Stimulated activated CD4-positive, alpha-beta T cell treated with anti-CD3 and anti-CD28 coated beads, Interleukin-12 subunit alpha, Interleukin-12 subunit beta, amount 100 ng/mL, for 48 hours (primary cell): ENCODE measurements around the gene GRIA1.

Experiments
- DNase-seq, 3 donors: peaks; one replicate each; pipeline ENCODE4 v3.0.0-alpha.2; 2020; ENCODE audit warnings: low read depth in 2 of 3, low spot score in 1 of 3

The GRIA1 gene

GRCh38 chr5:153658149-153658548 is 167.7 kb downstream of the GRIA1 start:
- no peak for DNase-seq

GRCh38 chr5:153658606-153659005 is 168.1 kb downstream of the GRIA1 start:
- DNase-seq = no peak

- DNase-seq = no peak
These were observed 168.7 kb downstream of the GRIA1 start for GRCh38 chr5:153659039-153659736.

GRCh38 chr5:153660919-153661318 is 170.4 kb downstream of the GRIA1 start:
- no peak for DNase-seq

GRCh38 chr5:153661897-153662296 is 171.4 kb downstream of the GRIA1 start:
- DNase-seq = no peak

- DNase-seq = no peak
These were observed 179.6 kb downstream of the GRIA1 start for GRCh38 chr5:153670101-153670500.

- no peak for DNase-seq
These were observed 181.3 kb downstream of the GRIA1 start for GRCh38 chr5:153671653-153672346.

GRCh38 chr5:153672347-153673090 is 182.0 kb downstream of the GRIA1 start:
- no peak for DNase-seq

GRCh38 chr5:153674356-153674755 is 183.9 kb downstream of the GRIA1 start:
- DNase-seq = no peak

GRCh38 chr5:153676406-153676805 is 185.9 kb downstream of the GRIA1 start:
- DNase-seq = no peak

- no peak for DNase-seq
These were observed 186.4 kb downstream of the GRIA1 start for GRCh38 chr5:153676821-153677220.

- no peak for DNase-seq
These were observed 188.3 kb downstream of the GRIA1 start for GRCh38 chr5:153678617-153679329.

- DNase-seq = no peak
These were observed 199.8 kb downstream of the GRIA1 start for GRCh38 chr5:153690236-153690635.

- DNase-seq = no peak
These were observed 205.8 kb downstream of the GRIA1 start for GRCh38 chr5:153696256-153696655.

GRCh38 chr5:153699035-153699434 is 208.6 kb downstream of the GRIA1 start:
- no peak for DNase-seq

- DNase-seq = no peak
These were observed 210.5 kb downstream of the GRIA1 start for GRCh38 chr5:153700940-153701339.

GRCh38 chr5:153702265-153702664 is 211.8 kb downstream of the GRIA1 start:
- no peak for DNase-seq

GRCh38 chr5:153704110-153704509 is 213.6 kb downstream of the GRIA1 start:
- DNase-seq = no peak

GRCh38 chr5:153707626-153708025 is 217.2 kb downstream of the GRIA1 start:
- DNase-seq = no peak

- no peak for DNase-seq
These were observed 221.3 kb downstream of the GRIA1 start for GRCh38 chr5:153711755-153712154.

GRCh38 chr5:153712946-153713345 is 222.5 kb downstream of the GRIA1 start:
- DNase-seq = no peak
